Activated CD4-positive, alpha-beta T cell treated with anti-CD3 and anti-CD28 coated beads, Interleukin-2, Interleukin-6, amounts not matched to agents 100 ng/mL and 50 ng/mL, durations not matched to agents 16 hours and 8 hours (primary cell): ENCODE measurements around the gene WDTC1.

Experiments
- DNase-seq: peaks from one replicate; pipeline ENCODE4 v3.0.0-alpha.2; 2020

The WDTC1 gene

GRCh38 chr1:27302612-27303011 lies 68.2 kb downstream of the WDTC1 start:
- DNase-seq, result no peak

DNA sequence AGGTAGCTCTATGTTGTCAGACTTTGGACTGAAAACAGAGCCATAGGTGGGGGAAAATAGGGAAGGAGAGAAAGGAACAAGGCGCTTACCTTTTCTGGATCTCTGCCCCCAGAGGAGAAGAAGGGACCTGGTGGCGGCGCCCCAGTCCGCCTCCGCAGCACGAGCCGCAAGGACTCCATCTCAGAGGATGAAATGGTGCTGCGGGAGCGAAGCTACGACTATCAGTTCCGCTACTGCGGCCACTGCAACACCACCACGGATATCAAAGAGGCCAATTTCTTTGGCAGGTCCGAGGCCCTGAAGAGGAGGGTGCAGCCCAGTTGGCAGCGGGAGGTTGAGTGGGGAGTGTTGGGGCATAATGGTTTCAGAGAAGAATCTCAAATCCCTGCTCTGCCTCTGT lies 69.1 kb downstream of the WDTC1 start:
- no peak for DNase-seq

DNA sequence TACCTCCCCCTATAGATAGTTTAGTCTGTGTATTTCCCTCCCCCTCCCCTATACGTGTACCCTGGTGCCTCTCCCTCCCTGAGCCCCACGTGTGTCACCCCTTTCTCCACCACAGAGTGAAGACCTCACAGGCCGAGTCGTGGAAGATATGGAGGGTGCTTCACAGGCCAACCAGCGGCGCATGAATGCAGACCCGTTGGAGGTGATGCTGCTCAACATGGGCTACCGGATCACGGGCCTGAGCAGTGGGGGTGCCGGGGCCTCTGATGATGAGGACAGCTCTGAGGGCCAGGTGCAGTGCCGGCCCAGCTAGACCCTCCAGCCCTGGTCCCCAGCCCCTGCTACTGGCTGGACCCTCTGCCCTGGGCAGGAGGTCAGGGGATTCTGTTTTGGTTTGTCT lies 71.6 kb downstream of the WDTC1 start:
- DNase-seq, result no peak

- DNase-seq, result no peak
Measured at GRCh38 chr1:27306892-27307761, 72.7 kb downstream of the WDTC1 start.

GRCh38 chr1:27307874-27308598 lies 73.6 kb downstream of the WDTC1 start:
- DNase-seq, result no peak

DNA sequence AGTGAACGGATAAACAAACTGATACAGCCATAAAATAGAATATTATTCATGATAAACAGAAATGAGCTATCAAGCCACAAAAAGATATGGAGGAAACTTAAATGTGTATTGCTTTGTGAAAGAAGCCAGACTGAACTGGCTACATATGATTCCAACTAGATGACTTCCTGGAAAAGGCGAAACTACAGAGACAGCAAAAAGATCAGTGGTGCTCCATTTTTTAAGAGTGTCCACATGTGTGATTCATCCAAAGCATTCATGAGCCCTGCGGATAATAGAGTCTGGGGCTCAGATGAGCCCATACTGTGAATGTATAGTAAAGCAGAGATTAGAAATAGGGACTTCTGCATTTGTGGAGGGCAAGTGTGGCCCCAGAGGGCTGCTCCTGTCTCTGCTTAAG lies 79.7 kb downstream of the WDTC1 start:
- DNase-seq, result no peak

- no peak for DNase-seq
Measured at GRCh38 chr1:27314737-27315136, 80.3 kb downstream of the WDTC1 start.

GRCh38 chr1:27316860-27317259 lies 82.4 kb downstream of the WDTC1 start:
- no peak for DNase-seq

GRCh38 chr1:27318136-27318535 lies 83.7 kb downstream of the WDTC1 start:
- no peak for DNase-seq

DNA sequence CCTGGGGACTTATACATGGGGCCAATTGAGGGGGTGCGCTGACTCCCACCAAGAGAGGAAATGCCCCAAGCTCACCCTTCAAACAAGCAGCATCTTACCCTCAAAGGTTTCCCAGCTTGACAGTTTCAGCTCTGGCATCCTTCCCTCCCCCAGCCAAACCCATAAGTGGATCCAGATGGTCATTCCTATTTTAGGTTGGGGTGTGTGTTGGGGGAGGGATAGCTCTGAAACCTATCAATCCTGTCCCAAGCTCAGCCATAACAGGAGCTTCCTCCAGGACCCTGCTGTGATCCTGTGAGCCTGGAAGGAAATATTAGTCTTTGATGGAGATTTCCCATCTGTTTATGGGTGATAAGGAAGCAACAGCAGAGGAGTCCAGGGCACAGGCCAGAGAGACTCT lies 84.2 kb downstream of the WDTC1 start:
- DNase-seq, result no peak

GRCh38 chr1:27321813-27322568 lies 87.6 kb downstream of the WDTC1 start, which contains the start of gene TMEM222:
TMEM222 (plus strand) TSS chr1:27322163; CDS start chr1:27322198, 35 bp downstream.
- peak; percentile 98 for DNase-seq

GRCh38 chr1:27322569-27323240 lies 88.3 kb downstream of the WDTC1 start:
- DNase-seq, result peak; percentile 8

- no peak for DNase-seq
Measured at GRCh38 chr1:27325286-27325685, 90.9 kb downstream of the WDTC1 start.

GRCh38 chr1:27327964-27328363 lies 93.5 kb downstream of the WDTC1 start:
- DNase-seq, result no peak

- DNase-seq, result no peak
Measured at GRCh38 chr1:27330786-27331185, 96.4 kb downstream of the WDTC1 start.

DNA sequence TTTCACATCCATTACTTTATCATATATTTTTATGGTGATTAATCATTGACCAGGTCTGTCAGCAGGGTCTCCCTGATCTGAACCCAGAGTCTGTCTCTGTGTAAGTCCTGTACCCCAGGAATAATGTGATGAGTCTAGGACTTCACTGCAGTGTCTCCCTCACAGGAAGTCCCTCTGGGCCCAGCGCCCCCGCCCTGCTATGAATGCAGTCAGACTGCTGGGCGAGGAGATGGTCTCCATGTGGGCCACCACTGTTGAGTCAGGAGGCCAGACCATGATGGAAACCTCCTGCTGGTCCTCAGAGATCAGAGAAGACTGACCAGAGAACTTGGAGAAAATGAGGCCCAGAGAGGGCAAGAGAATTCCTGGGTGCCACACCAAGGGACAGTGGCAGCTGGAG lies 97.0 kb downstream of the WDTC1 start:
- DNase-seq, result no peak

GRCh38 chr1:27331922-27332321 lies 97.5 kb downstream of the WDTC1 start:
- no peak for DNase-seq

DNA sequence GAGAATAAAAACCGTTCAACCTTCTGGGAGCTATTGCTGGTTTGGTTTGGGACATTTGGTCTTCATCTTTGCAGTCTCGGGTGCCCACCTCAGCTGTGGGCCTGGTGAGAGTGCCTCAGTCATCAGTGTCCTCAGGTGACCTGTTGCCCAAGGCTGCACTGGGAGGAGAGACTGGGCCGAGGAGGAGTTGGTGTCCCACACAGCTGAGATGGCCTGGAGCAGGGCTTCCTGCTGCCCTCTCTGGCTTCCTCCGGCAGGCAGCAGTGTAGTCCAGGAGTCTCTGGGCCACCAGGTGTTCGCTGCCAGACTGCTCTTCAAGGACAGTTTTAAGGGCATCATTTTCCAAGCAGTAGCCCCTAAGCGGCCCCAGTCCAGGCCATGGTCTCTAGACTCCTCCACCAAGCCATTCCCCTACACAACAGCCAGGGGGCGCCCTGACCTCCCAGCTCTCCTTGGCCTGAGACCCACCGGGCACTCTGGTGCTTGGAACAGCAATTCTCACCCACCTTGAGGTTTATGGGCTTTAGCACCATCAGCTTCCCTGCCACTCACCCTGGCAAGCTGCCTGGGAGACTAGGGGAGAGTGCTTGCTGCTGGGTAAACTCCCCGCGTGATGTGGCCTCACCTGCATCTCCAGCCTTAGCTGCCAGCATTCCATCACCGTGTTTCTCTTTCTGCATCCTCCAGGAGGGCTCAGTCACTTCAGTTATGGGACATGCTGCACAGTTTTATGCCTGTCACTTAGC lies 98.3 kb downstream of the WDTC1 start:
- peak; percentile 56 for DNase-seq

- DNase-seq, result no peak
Measured at GRCh38 chr1:27333717-27334279, 99.4 kb downstream of the WDTC1 start.

DNA sequence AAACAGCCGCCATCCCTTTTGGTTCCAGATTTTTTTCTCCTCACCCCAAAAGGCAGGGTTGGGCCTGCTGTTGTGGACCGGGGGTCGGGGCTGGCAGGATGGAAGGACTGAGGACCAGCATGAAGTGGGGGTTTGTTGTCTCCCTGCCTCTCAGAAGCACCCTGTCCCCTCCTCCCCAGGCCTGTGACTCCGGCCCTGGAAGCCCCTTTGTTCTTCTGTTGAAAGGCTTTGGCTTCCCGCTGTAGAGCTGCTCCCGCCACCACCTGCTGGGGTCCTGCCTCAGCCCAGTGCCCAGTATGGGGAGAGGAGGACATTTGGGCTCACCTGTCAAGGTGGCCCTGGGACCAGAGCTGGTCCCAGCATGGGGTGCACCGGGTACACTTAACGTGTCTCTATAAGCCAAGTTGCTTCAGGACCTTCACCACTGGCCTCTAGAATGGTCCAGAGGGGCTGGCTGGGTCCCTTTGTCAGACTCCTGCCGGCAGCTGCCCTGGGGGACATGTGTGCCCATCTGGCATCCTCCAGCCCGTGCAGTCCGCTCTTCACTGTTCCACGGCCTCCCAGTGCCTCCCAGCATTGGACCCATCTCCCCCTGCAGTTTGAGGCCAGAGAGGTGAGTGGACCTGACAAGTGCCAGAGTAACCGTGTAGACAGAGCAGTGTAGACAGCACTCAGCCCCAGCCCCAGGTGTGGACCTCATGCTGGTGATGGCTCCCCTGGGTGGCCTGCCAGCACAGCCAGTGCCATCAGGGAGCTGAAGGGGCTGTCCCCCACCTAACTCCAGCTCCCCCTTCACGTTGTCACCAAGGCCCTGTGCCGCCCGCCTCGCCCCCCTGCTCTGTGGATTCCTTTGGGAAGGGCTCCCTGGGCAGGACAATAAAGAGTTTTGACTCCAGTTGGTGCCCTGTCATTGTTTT lies 101.3 kb downstream of the WDTC1 start:
- no peak for DNase-seq

DNA sequence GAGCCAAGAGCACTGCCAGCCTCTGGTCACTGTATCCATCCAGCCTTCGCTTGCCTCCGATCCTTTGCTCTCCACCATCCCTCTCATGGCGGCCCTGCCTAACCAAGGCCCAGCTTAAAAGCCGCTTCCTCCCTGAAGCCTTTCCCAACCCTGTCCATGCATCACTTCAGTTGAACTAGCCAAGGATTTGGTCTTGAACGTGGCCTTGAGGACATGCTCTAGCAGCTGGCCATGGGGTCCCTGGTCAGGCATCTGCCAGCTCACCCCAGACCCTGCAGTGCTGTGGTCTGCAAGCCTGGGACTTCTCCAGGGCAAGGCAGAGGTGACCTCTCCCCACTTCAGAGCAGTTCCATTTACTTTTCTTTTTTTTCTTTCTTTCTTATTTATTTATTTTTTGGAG lies 102.3 kb downstream of the WDTC1 start:
- no peak for DNase-seq
